ENCODE measurements around the gene GRAMD1B.

Gene GRAMD1B

DNA sequence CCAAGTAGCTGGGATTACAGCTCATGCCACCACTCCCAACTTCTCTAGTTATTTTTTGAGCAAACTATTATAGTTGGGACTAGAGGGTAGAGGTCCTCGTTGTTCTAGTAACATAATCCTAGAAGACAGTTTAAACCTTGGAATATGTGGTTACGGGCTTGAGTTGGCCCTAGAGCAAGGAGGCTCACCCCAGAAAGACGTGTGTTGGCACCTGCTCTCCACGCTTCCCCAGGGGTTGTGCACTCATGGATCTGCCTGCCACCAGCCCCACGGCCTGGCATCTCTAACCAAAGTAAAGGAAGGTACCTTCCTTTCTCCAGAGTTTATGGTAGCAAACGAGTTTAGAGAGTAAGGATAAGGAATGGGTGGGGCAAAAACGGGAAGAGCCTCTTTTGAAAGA, 145.4 kb downstream of the GRAMD1B start:
- no peak for DNase-seq

DNA sequence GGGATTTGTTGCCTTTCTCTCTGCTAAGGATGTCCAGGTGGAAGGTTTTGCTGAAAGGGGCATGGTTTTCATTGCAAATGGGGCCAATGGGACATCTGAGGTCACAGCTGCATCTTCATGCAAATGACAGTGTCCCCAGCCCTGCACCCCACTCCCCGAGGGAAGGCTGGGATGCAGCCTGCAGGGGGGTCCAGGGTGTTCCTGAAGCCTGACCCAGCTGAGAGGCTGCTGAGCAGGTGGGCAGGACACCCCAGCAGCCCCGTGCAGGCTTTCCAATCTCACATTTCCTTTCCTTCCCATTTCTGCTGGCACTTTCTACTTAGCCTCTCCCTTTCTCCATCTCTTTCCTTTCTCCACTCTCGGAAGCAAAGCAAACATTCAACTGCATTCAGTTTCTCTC, 146.0 kb downstream of the GRAMD1B start:
- DNase-seq: no peak

DNA sequence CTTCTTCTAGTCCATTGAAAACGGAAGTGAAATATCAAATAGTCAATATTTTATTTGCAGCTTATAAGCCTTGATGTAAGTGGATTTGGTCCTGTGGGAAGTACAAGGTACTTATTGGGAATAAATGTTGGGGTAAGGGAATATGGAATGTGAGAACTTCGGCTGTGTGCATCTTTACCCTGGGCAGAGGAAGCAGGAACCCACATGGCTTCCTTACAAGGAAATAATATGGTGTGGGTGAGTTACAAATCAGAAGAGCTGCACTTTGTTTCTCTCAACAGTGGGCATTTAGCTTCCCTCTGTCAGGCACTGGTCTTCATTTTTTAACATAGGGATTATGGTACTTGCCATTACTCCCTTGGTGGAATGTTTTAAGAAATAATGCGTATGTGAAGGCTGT, 146.4 kb downstream of the GRAMD1B start:
- DNase-seq: no peak

DNA sequence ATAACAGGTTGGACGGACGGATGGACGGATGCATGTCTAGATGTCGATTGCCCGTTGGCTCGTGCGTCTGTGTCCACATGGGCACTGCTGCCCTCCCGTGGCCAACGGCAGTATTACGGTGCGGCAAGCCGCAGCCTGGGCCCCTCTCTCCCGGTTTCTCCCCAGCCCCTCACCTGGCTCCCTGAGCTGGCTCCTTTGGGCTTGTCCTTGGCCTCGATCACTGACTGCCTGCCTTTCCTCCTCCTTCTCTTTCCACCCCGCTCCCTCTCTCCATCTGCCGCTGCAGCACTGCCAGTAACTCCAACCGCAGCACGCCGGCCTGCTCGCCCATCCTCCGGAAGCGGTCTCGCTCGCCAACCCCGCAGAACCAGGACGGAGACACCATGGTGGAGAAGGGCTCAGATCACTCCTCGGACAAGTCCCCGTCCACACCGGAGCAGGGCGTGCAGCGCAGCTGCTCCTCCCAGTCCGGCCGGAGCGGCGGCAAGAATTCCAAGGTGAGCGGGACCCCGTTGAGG, 147.1 kb downstream of the GRAMD1B start:
- no peak for DNase-seq

DNA sequence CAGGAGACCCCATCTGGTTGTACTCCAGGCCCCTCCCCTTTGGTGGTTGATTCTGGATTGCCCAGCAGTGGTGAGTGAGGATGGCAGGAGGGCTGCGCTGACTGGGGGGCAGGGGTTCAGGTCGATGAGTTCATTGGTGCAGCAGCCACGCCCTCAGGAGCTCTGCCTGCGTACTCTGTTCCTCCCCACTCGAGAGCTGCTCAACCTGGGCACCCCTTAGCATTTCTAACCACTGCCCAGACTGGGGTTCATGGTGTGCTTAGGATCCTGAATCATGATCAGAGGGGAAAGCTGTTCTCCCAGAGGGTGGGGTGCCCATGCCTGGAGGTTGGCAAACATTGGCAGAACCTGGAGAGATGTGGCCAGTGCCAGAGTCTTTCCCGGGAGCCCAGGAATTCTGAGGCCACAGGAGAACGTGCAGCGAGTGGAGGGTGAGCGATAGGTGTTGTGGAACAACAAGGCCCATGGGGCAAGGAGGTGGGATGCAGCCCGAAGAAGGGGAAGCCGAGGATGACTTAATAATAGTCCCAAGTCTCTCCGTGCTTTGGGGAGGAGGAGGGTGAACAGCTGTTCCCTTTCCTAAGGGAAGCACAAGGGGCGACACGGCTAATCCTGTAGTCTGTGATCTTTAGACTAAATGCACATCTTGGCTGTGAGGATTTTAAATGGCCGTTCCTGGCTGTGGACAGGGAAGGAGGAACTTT, 148.9 kb downstream of the GRAMD1B start:
- DNase-seq: no peak

DNA sequence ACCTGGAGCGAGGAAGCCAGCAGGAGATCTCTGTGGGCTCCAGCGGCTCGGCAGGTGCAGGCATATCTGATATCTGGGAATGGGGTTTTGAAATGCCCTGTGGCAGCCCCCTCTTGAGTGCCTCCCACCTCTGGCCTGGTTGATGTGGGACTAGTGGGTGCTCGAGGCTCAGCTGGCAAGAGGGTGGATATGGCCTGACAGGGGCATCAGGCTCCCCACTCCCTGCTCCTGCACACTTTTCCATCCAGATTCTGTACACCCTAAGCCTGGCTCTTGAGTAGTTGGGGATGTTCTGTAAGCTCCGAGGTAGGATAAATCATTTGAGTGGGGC, 149.4 kb downstream of the GRAMD1B start:
- no peak for DNase-seq

DNA sequence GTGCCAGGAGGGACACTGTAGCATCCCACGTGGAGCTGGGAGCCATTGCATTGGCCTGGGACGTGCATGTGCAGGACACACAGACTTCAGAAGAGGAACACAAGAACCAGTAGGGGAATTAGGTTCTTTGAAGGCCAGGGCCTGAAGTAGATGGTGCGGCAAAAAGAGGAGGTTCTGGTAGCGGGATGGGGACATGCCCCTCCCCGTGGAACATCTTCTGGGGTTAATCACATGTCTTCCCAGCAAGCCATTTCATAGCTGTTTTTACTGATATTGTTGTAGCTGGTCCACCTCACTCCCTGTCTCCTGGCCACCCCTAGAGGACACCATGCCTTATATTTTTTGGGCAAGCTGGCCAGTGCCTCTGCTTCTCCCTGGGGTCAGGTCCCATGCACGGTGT, 150.1 kb downstream of the GRAMD1B start:
- DNase-seq: no peak

DNA sequence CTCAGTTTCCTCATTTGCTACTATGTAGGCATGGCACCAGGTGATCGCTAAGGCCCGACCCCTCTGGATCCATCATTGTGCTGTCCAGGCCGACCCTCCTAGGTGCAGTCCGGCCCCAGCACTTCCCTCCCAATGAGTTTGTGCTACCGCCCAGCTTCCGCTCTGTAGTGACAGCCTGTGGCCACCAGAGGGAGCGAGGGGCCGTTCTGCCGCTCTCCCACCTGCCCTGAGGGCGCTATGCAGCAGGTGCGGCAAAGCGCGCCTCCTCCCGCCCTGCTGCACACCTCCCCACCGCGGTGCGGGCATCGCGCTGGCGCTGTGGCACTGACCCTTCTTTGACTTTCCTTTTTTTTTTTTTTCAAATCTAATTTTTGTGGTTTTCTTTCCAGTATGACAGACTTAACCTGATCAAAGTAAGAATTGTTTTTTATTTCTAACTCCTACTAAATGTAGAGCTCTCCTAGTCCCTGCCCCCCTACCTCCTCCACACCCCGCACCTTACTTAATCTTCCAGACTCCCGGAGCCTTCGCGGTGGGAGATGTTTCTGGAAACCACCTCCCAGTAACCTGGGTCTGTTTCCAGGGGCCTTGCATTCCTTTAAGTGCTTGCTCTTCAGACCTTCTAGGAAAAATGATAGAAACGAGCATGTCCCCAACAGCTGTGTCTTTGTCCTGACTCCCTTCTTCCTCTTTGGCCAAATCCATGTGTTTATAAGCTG, 150.6 kb downstream of the GRAMD1B start:
- peak; percentile 44 for DNase-seq

DNA sequence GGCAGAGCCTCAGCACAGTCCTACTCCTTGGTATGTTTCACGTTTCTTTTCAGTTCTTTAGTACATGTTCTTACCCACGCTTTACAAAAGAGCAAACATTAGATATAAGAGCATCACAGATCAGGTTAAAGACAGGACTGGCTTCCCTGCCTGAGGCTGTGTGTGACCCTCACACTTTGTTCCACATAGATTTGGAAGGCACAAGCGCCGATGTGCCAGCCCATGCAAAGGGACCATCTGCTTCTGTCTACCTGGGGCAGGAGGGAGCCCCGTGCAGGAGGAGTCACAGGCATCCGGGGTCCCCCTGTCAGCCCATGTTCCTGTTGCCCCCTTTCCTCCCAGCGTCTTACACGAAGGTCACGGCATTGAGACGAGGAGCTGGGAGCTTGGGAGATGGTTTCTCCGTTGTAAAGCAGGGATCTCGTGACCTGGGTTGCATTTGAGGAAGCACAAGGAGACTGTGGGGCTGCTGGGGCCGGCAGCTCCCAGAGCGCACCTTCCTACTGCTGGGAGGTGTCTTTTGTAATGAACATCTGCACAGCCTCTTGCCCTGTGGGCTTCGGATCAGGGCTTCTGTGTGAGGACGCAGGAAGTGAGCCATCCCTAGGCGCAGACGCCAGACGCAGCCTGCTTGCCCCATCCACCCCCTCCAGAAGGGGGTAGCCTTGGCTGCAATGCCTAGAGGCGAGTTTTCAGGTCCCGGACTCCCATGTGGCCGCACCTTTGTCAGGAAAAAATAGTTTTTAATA, 151.8 kb downstream of the GRAMD1B start:
- DNase-seq: no peak

DNA sequence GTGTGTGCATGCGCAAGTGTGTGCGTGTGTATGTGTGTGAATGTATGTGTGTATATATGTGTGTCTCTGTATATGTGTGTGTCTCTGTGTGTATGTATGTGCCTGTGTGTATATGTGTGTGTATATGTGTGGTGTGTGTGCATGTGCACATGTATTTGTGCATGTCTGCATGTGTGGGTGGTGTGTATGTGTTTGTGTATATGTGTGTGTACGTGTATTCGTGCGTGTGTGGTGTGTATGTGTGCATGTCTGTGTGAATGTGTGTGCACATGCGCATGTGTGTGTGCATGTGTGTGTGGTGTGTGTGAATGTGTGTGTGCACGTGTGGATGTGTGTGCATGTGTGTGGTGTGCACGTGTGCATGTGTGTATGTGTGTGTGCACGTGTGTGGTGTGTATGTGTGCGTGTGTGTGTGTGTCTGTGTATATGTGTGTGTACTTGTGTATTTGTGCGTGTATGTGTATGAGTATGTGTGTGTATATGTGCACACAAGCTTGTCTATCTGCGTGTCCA, 153.0 kb downstream of the GRAMD1B start:
- DNase-seq: no peak

DNA sequence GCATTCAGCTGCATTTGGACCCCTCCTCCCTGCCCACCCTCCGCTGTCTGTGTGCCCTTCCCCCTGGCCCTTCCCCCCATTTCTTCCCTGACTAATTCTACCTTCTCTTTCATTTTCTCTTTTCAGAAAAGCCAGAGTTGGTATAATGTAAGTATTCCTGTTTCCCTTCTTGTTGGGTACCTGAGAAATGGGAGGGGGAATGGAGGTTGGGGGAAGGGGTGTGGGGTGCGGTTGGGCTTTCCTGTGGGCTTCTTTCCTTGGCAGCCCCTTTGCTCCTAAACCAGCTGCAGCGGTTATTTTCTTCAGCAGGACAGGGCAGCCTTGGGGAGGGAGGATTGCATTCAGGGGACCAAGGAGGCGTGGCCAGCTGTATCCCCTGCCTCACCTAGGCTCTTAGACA, 154.1 kb downstream of the GRAMD1B start:
- no peak for DNase-seq

DNA sequence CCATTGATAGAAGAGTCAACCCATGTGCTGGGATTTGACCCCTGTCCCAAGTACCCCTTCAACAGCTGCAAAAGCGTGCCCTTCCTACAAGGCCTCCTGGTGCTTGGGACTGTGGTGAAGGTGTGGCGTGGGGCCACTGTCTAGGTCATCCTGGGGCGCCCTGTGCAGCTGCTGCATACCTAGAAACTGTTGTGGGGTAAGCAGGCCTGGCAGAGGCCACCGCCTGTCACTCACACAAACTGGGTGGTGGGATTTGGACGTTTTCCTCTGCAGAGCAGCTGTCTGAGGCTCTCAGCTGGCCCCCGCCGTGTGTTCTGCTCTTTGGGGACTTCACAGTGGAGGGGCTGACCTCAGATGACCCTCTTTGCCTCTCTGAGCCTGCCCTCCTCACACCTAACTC, 154.7 kb downstream of the GRAMD1B start:
- no peak for DNase-seq

DNA sequence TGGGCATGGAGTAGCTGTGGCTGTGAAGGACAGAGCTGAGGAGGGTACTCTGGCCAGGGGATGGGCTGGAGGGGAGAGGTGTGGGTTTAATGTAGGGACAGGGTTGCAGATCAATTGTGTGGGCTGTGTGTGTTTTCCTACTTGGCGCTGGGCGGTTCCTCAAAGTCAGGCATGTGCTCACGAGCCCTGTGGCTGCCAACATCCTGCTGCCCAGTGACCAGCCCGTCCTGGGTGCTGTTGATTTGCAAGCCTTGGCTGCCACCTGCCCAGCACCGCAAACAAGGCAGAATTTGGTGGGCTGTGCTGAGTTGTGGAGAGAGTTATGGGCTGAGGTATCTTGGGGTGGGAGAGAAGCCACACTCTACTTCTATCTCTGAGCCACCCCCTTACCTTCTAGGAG, 155.1 kb downstream of the GRAMD1B start:
- DNase-seq: no peak

DNA sequence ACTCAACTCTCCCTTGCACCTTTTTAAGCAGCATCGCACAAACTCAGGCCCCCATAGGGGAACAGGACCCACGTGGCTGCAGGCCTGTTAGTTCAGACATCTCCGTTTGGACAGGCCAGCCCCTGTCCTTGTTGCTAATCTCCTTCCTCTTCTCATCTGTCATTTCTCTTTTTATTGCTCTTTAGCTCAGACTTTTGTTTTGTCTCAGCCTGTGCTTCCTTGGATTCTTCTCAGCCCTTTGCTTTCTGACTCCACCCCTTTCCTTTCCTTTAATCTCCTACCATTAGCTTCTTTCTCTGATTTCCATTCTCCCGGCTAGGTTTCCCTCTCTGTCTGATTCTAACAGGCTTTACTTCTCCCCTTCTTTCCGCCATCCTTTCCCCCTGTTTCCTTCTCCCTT, 155.6 kb downstream of the GRAMD1B start:
- no peak for DNase-seq

DNA sequence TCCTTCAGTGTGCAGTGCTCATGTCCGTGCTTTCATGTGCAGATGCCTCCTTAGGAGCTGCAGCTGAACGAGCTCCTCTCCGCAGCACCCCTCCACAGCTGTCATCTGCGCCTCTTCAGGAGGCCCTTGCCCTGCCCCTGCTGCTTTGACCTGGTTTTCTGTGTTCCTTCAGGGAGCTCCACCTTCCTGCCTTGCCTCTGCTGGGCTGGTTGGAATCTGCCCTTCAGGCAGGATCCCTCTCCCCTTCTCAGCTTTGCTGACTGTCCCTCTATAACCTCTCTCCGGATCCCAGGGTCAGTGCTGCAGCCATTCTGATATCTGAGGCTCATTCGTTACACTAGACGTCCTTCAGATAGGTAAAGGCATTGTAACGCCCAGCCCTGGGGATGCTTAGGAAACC, 156.5 kb downstream of the GRAMD1B start:
- DNase-seq: no peak

DNA sequence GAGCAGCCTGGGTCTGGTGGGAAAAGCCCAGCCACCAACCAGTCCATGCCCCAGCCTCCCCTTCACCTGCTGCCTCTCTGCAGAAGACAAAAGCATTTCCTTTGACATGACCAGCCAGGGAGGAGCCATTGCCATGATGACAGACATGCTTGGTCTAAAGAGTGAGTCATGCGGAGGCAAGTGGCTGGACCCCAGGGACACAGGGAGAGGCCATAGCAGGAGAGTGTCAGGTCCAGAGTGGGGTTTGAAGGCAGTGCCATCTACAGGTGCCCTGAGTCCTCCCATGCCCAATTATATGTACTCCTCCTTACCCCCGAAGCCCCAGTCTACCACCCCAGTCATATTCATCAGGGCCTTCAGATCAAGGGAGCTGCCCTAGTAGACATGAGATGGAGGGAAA, 157.0 kb downstream of the GRAMD1B start:
- no peak for DNase-seq

DNA sequence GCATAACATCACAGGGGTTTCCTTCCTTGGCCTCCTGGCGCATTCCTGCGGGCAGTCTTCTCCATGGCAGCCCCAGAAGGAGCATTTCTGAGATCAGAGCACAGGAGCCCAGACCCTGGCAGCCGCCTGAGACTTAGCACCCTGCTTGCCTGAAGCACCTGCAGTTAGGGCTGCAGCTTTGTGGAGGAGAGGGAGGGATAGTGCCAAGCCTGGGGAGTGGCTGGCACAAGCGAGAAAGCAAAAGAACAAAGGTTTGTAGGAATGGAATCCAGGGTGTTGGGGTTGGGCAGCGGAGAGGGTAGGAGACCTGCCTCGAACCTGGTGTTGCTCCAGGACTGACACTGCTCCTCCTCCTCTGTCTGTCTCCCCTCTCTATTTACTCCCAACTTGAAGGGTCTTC, 157.5 kb downstream of the GRAMD1B start:
- no peak for DNase-seq

DNA sequence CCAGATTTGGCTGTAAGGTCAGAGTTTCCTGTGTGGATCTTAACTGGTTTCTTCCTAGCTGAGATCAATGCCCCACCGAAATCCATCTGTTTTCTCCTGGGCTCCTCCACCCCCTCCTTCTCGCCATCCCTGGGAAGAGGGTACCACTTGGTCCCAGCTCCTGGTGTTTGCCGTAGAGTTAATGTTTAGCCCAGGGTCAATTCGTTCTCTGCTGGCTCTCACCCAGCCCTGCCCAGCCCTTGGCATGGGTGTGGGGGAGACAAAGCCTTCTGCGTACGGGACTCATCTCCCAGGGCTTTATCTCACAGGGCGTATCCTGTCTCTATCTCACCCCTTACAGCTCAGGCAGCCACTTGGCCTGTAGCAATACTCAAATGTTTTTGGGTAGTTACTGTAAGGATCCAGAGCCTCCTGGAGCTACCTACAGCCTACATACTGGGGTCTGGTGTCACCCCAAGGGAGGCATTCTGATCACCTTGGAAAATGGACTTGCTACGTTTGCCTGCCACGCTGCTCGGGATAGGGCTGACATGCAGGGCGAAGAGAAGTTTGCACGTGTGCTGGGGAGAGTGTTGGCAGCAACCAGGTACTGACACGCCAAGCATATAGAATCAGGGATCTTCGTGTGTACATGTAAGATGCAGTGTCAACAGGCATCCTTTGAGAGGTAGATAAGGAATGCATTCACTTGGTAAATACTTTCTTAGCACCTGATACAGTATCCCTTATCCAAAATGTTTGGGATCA, 158.2 kb downstream of the GRAMD1B start:
- DNase-seq: no peak

DNA sequence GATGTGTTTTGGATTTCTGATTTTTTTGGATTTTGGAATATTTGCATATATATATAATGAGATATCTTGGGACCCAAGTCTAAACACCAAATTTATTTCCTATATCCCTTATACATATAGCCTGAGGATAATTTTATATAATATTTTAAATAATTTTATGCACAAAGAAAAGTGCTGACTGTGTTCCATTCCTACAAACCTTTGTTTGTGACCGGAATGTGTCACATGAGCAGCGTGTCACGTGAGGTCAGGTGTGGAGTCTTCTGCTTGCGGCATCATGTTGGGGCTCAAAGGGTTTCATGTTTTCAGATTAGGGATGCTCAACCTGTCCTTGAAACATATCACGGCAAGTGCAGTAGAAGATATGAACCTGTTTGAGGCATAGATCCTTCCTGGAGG, 158.8 kb downstream of the GRAMD1B start:
- no peak for DNase-seq

DNA sequence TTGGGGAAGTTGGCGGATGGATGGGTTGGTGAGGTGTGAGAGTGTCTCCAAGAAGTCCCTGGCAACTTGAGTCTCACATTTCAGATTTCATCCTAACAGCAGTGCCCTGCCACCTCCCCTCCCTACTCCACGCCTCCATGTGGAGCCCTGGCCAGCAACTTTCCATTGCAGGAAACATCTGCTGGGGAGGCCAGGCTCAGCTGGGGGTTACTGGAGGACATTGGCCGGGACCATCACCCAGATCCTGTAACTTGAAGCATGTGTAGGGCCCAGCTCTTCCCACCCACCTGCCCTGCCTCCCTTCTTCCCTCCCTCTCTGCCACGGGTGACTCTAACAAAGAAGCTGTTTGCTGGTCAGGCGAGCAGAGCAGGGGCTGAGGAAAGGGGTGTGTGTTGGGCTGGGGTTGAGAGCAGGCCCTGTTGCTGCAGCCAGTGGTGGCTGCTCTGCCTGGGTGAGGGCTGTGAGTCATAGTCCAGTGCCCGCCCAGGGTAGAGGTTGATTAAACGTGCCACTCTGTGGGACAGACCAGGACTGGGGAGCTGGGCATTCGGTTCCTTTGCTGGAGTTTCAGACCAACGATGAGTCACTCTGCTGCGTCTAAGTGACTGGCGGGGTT, 160.3 kb downstream of the GRAMD1B start:
- DNase-seq: no peak

DNA sequence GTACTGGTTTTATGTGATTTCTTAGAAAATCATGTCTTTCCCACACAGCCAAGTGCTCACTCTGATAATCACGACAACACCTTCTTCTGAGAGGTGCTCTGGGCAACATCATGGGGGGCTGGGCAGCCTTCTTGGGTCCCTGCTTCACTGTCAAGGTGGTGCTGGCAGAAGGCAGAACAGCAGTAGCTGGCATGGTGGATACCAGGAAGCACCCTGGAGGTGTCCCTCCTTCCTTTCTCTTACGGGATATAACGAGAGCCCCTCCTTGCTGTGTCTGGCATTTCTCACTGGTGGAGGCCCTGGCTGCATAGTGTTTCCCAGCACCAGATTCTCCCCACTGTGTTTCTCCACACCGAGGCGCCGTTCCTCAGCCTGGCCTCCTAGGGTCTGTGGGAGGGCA, 163.5 kb downstream of the GRAMD1B start:
- no peak for DNase-seq

DNA sequence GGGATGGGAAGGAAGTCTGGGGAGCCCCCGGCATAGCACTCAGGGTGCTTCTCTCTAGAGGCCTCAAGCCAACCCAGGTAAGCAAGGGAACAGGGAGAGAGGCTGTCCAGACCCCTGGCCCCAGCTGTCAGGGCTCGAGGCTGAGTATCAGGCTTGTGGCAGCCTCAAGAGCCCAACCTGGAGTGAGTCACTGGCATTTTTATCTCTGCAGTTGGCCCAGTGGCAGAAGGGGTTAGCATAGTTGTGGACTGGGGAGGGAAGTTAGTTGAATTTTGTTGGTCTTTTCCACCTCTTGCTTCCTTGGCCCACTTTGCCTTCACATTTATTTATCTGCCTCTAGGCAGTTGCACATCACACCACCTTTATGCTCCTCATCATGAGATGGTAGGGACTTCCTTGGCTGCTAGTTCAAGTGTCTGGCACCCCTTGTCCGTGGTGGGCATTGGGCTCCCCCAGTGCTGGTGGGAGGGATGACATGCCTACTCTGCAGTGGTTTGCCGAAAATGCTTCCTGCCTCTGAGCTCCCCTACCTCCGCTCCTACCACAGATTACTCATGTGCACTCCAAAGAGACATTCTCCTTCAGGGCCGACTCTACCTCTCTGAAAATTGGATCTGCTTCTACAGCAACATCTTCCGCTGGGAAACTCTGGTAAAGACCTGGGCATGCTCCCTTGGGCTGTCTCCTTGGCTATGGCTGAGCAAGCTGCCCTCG, 164.3 kb downstream of the GRAMD1B start:
- DNase-seq: no peak
